HepG2 (cell line): Measurements from ENCODE around the gene NRSN2. TPM values are rescaled to one million over a fixed set of nuclear protein-coding genes. Genes with fewer than 3 reads are reported as not detected.

Experiments used
- ATF4 ChIP-seq, 2 experiments: fragments of 450-650 bp in 1 of 2; sonication (generic) in 1 of 2; formaldehyde crosslinking; IDR thresholded peaks; 2 replicates each; pipeline versions ENCODE4 v1.5.0 to v1.8.0; 2020 to 2022; ENCODE audit warnings: mild to moderate bottlenecking in 1 of 2, missing genetic modification reagents in 1 of 2
- CHD2 ChIP-seq: IDR thresholded peaks from 2 replicates; pipeline ENCODE4 v1.6.1; 2011; ENCODE audit warnings: low read depth, low read length, improper control_type of control experiment
- DPF2 ChIP-seq: sonication (generic); formaldehyde crosslinking; IDR thresholded peaks from 2 replicates; pipeline ENCODE4 v1.4.0; 2020; ENCODE audit warnings: mild to moderate bottlenecking, low read depth, missing genetic modification reagents, borderline replicate concordance
- GMEB1 ChIP-seq: sonication (generic); formaldehyde crosslinking; IDR thresholded peaks from 2 replicates; pipeline ENCODE4 v1.5.1; 2020; ENCODE audit warnings: missing genetic modification reagents, mild to moderate bottlenecking, borderline replicate concordance
- HMGXB3 ChIP-seq: sonication (generic); formaldehyde crosslinking; IDR thresholded peaks from 2 replicates; pipeline ENCODE4 v1.4.0; 2020; ENCODE audit warnings: missing genetic modification reagents, borderline replicate concordance
- KLF13 ChIP-seq: sonication (generic); formaldehyde crosslinking; IDR thresholded peaks from 2 replicates; pipeline ENCODE4 v1.4.0; 2020; ENCODE audit warnings: mild to moderate bottlenecking, missing genetic modification reagents
- MIER3 ChIP-seq: IDR thresholded peaks from 2 replicates; pipeline ENCODE4 v1.6.1; 2016; ENCODE audit warnings: missing compliant biosample characterization, borderline replicate concordance
- MTA3 ChIP-seq: sonication (generic); formaldehyde crosslinking; IDR thresholded peaks from 2 replicates; pipeline ENCODE4 v1.4.0; 2020; ENCODE audit warnings: missing genetic modification reagents
- TGIF2 ChIP-seq: IDR thresholded peaks from 2 replicates; pipeline ENCODE4 v1.6.1; 2016; ENCODE audit warnings: control low read depth, missing compliant biosample characterization
- ZNF18 ChIP-seq: sonication (generic); formaldehyde crosslinking; IDR thresholded peaks from 2 replicates; pipeline ENCODE4 v1.8.0; 2022; ENCODE audit warnings: mild to moderate bottlenecking, missing genetic modification reagents; ENCODE audit not compliant: insufficient replicate concordance
- ZNF460 ChIP-seq: sonication (generic); formaldehyde crosslinking; IDR thresholded peaks from 2 replicates; pipeline ENCODE4 v1.5.1; 2020; ENCODE audit warnings: missing genetic modification reagents, mild to moderate bottlenecking, borderline replicate concordance
- polyA plus RNA-seq, 8 experiments: library from polyadenylated mRNA; depleted of rRNA in 3 of 8; stranded (reverse) in 7 of 8; unstranded in 1 of 8; fragments of >200 nt; fragmentation: Illumina TruSeq in 4 of 8; extraction: Trizol in 4 of 8; gene quantifications; 2 replicates each; pipeline versions ENCODE4 v1.2.1 to v1.2.3, GENCODE V29; 2011 to 2016; ENCODE audit warnings: low read depth in 4 of 8, missing spikeins in 1 of 8, mixed read lengths in 1 of 8; ENCODE audit not compliant: insufficient read depth in 1 of 8
- total RNA-seq, 5 experiments: library from RNA; depleted of rRNA; stranded (reverse); fragments of >200 nt; fragmentation: Illumina TruSeq; extraction: Trizol; gene quantifications; 2 replicates each; pipeline ENCODE4 v1.2.3, GENCODE V29; 2016; ENCODE audit warnings: low read depth in 1 of 5

The NRSN2 gene
- total and polyA plus RNA-seq, 2 of the 13 experiments (the other 11 are each of a cell fraction or from before 2014, with no cell fraction given): 32.3 to 49.4 TPM

- TF ChIP-seq ZNF18 (CRISPR knock-in tag): peak; percentile 60
- TF ChIP-seq MTA3: no peak
- no peak for TF ChIP-seq DPF2 (CRISPR knock-in tag)
- no peak for TF ChIP-seq CHD2
- TF ChIP-seq ATF4 (CRISPR knock-in tag; IDR thresholded peaks at IDR 0.05): no peak; a peak in 1 of 4 replicates
- TF ChIP-seq TGIF2: no peak
- TF ChIP-seq MIER3 (CRISPR knock-in tag): peak; percentile 77; the same call in 1 of the 2 replicates
- peak; percentile 62 for TF ChIP-seq GMEB1 (CRISPR knock-in tag)
- TF ChIP-seq KLF13 (CRISPR knock-in tag): no peak
- peak; percentile 59; the same call in 1 of the 2 replicates for TF ChIP-seq HMGXB3 (CRISPR knock-in tag)
- no peak for TF ChIP-seq ZNF460 (CRISPR knock-in tag)
These were observed 7.5 kb downstream of the NRSN2 start (continued) for GRCh38 chr20:354298-354977.
